Fibroblast of skin of scalp (primary cell): ENCODE data around the gene MPPED1.

Experiments used
- DNase-seq: peaks from one replicate; pipeline ENCODE4 v3.0.0-alpha.2; 2013

Gene MPPED1

GRCh38 chr22:43449831-43450225 lies 38.0 kb downstream of the MPPED1 start:
- no peak for DNase-seq

GRCh38 chr22:43451371-43452050 lies 39.7 kb downstream of the MPPED1 start:
- no peak for DNase-seq

GRCh38 chr22:43455846-43456245 lies 44.0 kb downstream of the MPPED1 start:
- DNase-seq: no peak

GRCh38 chr22:43457002-43457401 lies 45.2 kb downstream of the MPPED1 start:
- DNase-seq: no peak

- no peak for DNase-seq
Observed at GRCh38 chr22:43462701-43463100, 50.9 kb downstream of the MPPED1 start.

- no peak for DNase-seq
Observed at GRCh38 chr22:43464809-43465208, 53.0 kb downstream of the MPPED1 start.

GRCh38 chr22:43465291-43466015 lies 53.6 kb downstream of the MPPED1 start:
- DNase-seq: no peak

GRCh38 chr22:43466710-43467109 lies 54.9 kb downstream of the MPPED1 start:
- DNase-seq: no peak

GRCh38 chr22:43467216-43467940 lies 55.6 kb downstream of the MPPED1 start:
- DNase-seq: no peak

- no peak for DNase-seq
Observed at GRCh38 chr22:43470253-43470652, 58.4 kb downstream of the MPPED1 start.

- no peak for DNase-seq
Observed at GRCh38 chr22:43470941-43471585, 59.2 kb downstream of the MPPED1 start.

GRCh38 chr22:43471606-43472135 lies 59.9 kb downstream of the MPPED1 start:
- DNase-seq: no peak

- DNase-seq: peak; percentile 31
Observed at GRCh38 chr22:43473031-43473430, 61.2 kb downstream of the MPPED1 start.

GRCh38 chr22:43473441-43473840 lies 61.6 kb downstream of the MPPED1 start:
- DNase-seq: no peak

- DNase-seq: no peak
Observed at GRCh38 chr22:43474161-43475101, 62.6 kb downstream of the MPPED1 start.

- no peak for DNase-seq
Observed at GRCh38 chr22:43475549-43476076, 63.8 kb downstream of the MPPED1 start.

GRCh38 chr22:43476341-43476740 lies 64.5 kb downstream of the MPPED1 start:
- no peak for DNase-seq

GRCh38 chr22:43476751-43477725 lies 65.2 kb downstream of the MPPED1 start:
- no peak for DNase-seq

GRCh38 chr22:43477966-43478365 lies 66.2 kb downstream of the MPPED1 start:
- no peak for DNase-seq
